NCI-H345 treated with DMSO at 0.1 percent for 48 hours (cell line): ENCODE results near the gene HENMT1.
"Not testable (repeated sequence)": the region's sequence is repeated elsewhere in the genome, so short reads cannot be mapped to it uniquely, and the experiment has no call there.

Source experiments
- DNase-seq: peaks from one replicate; lab custom pipeline; 2025; ENCODE audit not compliant: unreplicated experiment; lab: John Stamatoyannopoulos, UW

Gene HENMT1

GRCh38 chr1:108661030-108661609, at the start of gene HENMT1:
Gene HENMT1 (minus strand): TSS chr1:108661093. CDS start chr1:108659884, 1,209 bp downstream.
- DNase-seq: peak; percentile 45

GRCh38 chr1:108708691-108709660, 48.1 kb upstream of the HENMT1 start:
- no peak for DNase-seq

- no peak for DNase-seq
These were observed 45.8 kb upstream of the HENMT1 start for GRCh38 chr1:108706643-108707042.

GRCh38 chr1:108704496-108704895, 43.6 kb upstream of the HENMT1 start:
- DNase-seq: no peak

- no peak for DNase-seq
These were observed 43.0 kb upstream of the HENMT1 start for GRCh38 chr1:108703939-108704338.

GRCh38 chr1:108702109-108702508, 41.2 kb upstream of the HENMT1 start:
- not testable (repeated sequence) for DNase-seq

- DNase-seq: no peak
These were observed 40.4 kb upstream of the HENMT1 start for GRCh38 chr1:108701176-108701849.

- DNase-seq: no peak
These were observed 38.8 kb upstream of the HENMT1 start for GRCh38 chr1:108699375-108700332.

GRCh38 chr1:108695535-108695934, 34.6 kb upstream of the HENMT1 start:
- DNase-seq: no peak

GRCh38 chr1:108692724-108693655, 32.1 kb upstream of the HENMT1 start:
- peak; percentile 15 for DNase-seq

- DNase-seq: peak; percentile 90
These were observed 31.2 kb upstream of the HENMT1 start, which contains the start of gene PRPF38B for GRCh38 chr1:108691942-108692723. Gene PRPF38B (plus strand): TSS chr1:108692310. CDS start chr1:108692592, 282 bp downstream.

GRCh38 chr1:108691128-108691941, 30.4 kb upstream of the HENMT1 start:
- no peak for DNase-seq

GRCh38 chr1:108686614-108687313, 25.9 kb upstream of the HENMT1 start:
- no peak for DNase-seq

- no peak for DNase-seq
These were observed 24.6 kb upstream of the HENMT1 start for GRCh38 chr1:108685529-108685928.

GRCh38 chr1:108681701-108682100, 20.8 kb upstream of the HENMT1 start:
- not testable (repeated sequence) for DNase-seq

- DNase-seq: no peak
These were observed 18.8 kb upstream of the HENMT1 start for GRCh38 chr1:108679586-108680213.

GRCh38 chr1:108678706-108679105, 17.8 kb upstream of the HENMT1 start:
- no peak for DNase-seq
